SK-N-SH treated with all-trans-retinoic acid at 6 μM for 48 hours (cell line): ENCODE results near the gene LONP2.
A peak's percentile ranks its signal among the peaks of the same experiment; 100 is the strongest.

ENCODE experiments used
- ATAC-seq: fragments of 200-7000 bp; cut with Tn5 transposase; 3 replicates; pipeline ENCODE4 v1.9.1; 2020; ENCODE audit warnings: mild to moderate bottlenecking, moderate library complexity
- ARNTL ChIP-seq: fragments of 450-650 bp; formaldehyde crosslinking; IDR thresholded peaks from 2 replicates; pipeline ENCODE4 v1.5.0; 2020; ENCODE audit warnings: low read depth, mild to moderate bottlenecking, moderate library complexity, borderline replicate concordance
- BACH2 ChIP-seq: fragments of 250-450 bp; sonication (Bioruptor Pico); IDR thresholded peaks from 2 replicates; pipeline ENCODE4 v1.9.0; 2021; ENCODE audit warnings: mild to moderate bottlenecking, borderline replicate concordance
- CSDC2 ChIP-seq: fragments of 250-450 bp; sonication (Bioruptor Pico); IDR thresholded peaks from 2 replicates; pipeline ENCODE4 v1.5.0; 2020; ENCODE audit warnings: mild to moderate bottlenecking, moderate library complexity
- ESRRG ChIP-seq: fragments of 250-450 bp; sonication (Bioruptor Pico); IDR thresholded peaks from 2 replicates; pipeline ENCODE4 v1.6.1; 2021; ENCODE audit warnings: mild to moderate bottlenecking
- GLIS3 ChIP-seq: fragments of 250-450 bp; sonication (Bioruptor Pico); IDR thresholded peaks from 2 replicates; pipeline ENCODE4 v1.5.0; 2020; ENCODE audit warnings: mild to moderate bottlenecking, moderate library complexity
- ISL1 ChIP-seq: fragments of 250-450 bp; sonication (Bioruptor Pico); IDR thresholded peaks from 2 replicates; pipeline ENCODE4 v2.1.2; 2022; ENCODE audit warnings: mild to moderate bottlenecking, moderate library complexity
- OSR1 ChIP-seq: fragments of 250-450 bp; sonication (Bioruptor Pico); IDR thresholded peaks from 2 replicates; pipeline ENCODE4 v1.8.0; 2022; ENCODE audit warnings: moderate library complexity, mild to moderate bottlenecking, inconsistent platforms
- PPARA ChIP-seq: fragments of 250-450 bp; sonication (Bioruptor Pico); IDR thresholded peaks from 2 replicates; pipeline ENCODE4 v1.5.0; 2020; ENCODE audit warnings: mild to moderate bottlenecking, borderline replicate concordance
- RARB ChIP-seq: fragments of 250-450 bp; sonication (Bioruptor Pico); IDR thresholded peaks from 2 replicates; pipeline ENCODE4 v1.8.0; 2021; ENCODE audit warnings: mild to moderate bottlenecking, moderate library complexity
- SNAI2 ChIP-seq: fragments of 250-450 bp; sonication (Bioruptor Pico); IDR thresholded peaks from 2 replicates; pipeline ENCODE4 v1.5.0; 2020; ENCODE audit warnings: mild to moderate bottlenecking, moderate library complexity
- TCF4 ChIP-seq: fragments of 250-450 bp; sonication (Bioruptor Pico); IDR thresholded peaks from 2 replicates; pipeline ENCODE4 v1.8.0; 2021; ENCODE audit warnings: mild to moderate bottlenecking, moderate library complexity, borderline replicate concordance
- TOX ChIP-seq: fragments of 250-450 bp; sonication (Bioruptor Pico); IDR thresholded peaks from 2 replicates; pipeline ENCODE4 v1.8.0; 2021; ENCODE audit warnings: mild to moderate bottlenecking, moderate library complexity, borderline replicate concordance
- ZC3H10 ChIP-seq: fragments of 250-450 bp; sonication (Bioruptor Pico); IDR thresholded peaks from 2 replicates; pipeline ENCODE4 v1.5.1; 2021; ENCODE audit warnings: mild to moderate bottlenecking, moderate library complexity
- ZFP3 ChIP-seq: fragments of 250-450 bp; sonication (Bioruptor Pico); IDR thresholded peaks from 2 replicates; pipeline ENCODE4 v1.5.0; 2020; ENCODE audit warnings: mild to moderate bottlenecking, moderate library complexity
- ZFP30 ChIP-seq: fragments of 450-650 bp; formaldehyde crosslinking; IDR thresholded peaks from 2 replicates; pipeline ENCODE4 v1.5.0; 2022; ENCODE audit warnings: mild to moderate bottlenecking, moderate library complexity
- ZNF565 ChIP-seq: fragments of 450-650 bp; formaldehyde crosslinking; conservative IDR thresholded peaks from 2 replicates; pipeline ENCODE4 v1.5.0; 2020; ENCODE audit warnings: low read depth, mild to moderate bottlenecking, moderate library complexity
- ZNF70 ChIP-seq: fragments of 450-650 bp; formaldehyde crosslinking; IDR thresholded peaks from 2 replicates; pipeline ENCODE4 v1.5.0; 2020; ENCODE audit warnings: mild to moderate bottlenecking, moderate library complexity
- TF ChIP-seq, protein P1 (sequence below): fragments of 250-450 bp; sonication (Bioruptor Pico); IDR thresholded peaks from 2 replicates; pipeline ENCODE4 v1.5.1; 2021; ENCODE audit warnings: mild to moderate bottlenecking, moderate library complexity
- TF ChIP-seq, protein P2 (sequence below): fragments of 250-450 bp; sonication (Bioruptor Pico); IDR thresholded peaks from 2 replicates; pipeline ENCODE4 v1.5.0; 2020; ENCODE audit warnings: mild to moderate bottlenecking, moderate library complexity
- TF ChIP-seq, protein P3 (sequence below): fragments of 250-450 bp; sonication (Bioruptor Pico); IDR thresholded peaks from 2 replicates; pipeline ENCODE4 v1.5.1; 2020; ENCODE audit warnings: low read depth, mild to moderate bottlenecking, moderate library complexity
- TF ChIP-seq, protein P4 (sequence below): fragments of 250-450 bp; sonication (Bioruptor Pico); IDR thresholded peaks from 2 replicates; pipeline ENCODE4 v1.8.0; 2020; ENCODE audit warnings: mild to moderate bottlenecking, moderate library complexity, borderline replicate concordance

The LONP2 gene

DNA sequence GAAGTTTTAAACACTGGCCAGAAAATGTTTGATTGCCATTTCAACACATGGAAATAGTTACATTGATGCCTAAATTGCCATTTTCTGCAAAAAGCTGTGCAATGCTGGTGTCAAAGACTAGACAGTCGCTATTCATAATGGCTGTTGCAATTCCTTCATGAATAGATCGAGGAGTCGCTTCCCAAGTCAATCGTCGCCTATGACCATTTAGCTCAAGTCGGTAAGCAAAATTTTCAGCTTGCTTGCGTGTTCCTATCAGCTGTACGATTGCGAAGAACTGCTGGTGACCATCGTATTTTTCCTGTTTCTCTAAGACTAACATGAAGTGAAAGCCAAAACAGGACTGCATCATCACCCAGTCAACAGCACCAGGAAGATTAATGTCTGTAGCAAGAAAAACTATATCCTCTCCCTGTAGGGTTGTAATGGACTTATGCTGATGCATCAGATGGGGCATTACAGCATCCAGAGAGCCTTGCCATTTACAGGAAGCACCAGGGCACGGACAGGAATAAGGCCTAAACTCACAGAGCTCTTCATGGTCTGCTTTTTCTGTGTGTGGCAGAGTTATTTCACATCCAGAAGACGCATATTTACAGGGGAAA is 117.5 kb downstream of the LONP2 start:
- no peak for ATAC-seq
- no peak for TF ChIP-seq GLIS3

DNA sequence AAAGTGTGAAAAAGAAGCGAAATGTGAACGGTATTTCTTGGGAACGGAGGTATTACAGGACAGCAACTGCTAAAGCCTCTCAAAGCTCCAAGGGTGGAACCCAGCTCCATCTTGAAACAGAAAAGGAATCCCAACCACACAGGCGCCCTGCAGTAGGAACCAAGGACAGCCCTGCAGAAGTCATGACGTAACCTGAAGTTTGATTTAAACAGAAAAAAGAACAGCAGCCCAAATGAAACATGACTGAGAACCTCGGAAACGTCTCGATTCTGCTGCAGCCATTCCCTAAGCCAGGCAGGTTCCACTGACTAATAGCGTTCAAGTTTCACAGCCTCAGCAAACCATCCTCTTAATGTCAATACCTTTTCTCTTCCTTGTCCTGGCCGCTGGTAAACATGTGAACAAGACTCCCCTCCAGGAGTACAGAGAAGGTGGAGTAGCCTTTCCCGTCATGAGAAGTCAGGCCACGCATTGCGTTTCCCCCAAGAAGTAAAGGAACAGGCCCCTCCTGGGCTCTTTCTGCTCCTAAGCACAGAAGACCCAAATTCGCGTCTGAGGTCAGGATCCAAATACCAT is 121.0 kb downstream of the LONP2 start:
- no peak for ATAC-seq
- no peak for TF ChIP-seq ZNF70
- no peak for TF ChIP-seq TOX (CRISPR knock-in tag)
- no peak for TF ChIP-seq PPARA (CRISPR knock-in tag)
- TF ChIP-seq TCF4 (CRISPR knock-in tag), result no peak
- no peak for TF ChIP-seq BACH2
- TF ChIP-seq ARNTL, result no peak
- TF ChIP-seq, protein P1, sequence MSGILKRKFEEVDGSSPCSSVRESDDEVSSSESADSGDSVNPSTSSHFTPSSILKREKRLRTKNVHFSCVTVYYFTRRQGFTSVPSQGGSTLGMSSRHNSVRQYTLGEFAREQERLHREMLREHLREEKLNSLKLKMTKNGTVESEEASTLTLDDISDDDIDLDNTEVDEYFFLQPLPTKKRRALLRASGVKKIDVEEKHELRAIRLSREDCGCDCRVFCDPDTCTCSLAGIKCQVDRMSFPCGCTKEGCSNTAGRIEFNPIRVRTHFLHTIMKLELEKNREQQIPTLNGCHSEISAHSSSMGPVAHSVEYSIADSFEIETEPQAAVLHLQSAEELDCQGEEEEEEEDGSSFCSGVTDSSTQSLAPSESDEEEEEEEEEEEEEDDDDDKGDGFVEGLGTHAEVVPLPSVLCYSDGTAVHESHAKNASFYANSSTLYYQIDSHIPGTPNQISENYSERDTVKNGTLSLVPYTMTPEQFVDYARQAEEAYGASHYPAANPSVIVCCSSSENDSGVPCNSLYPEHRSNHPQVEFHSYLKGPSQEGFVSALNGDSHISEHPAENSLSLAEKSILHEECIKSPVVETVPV (CRISPR knock-in tag), result no peak
- TF ChIP-seq, protein P2, sequence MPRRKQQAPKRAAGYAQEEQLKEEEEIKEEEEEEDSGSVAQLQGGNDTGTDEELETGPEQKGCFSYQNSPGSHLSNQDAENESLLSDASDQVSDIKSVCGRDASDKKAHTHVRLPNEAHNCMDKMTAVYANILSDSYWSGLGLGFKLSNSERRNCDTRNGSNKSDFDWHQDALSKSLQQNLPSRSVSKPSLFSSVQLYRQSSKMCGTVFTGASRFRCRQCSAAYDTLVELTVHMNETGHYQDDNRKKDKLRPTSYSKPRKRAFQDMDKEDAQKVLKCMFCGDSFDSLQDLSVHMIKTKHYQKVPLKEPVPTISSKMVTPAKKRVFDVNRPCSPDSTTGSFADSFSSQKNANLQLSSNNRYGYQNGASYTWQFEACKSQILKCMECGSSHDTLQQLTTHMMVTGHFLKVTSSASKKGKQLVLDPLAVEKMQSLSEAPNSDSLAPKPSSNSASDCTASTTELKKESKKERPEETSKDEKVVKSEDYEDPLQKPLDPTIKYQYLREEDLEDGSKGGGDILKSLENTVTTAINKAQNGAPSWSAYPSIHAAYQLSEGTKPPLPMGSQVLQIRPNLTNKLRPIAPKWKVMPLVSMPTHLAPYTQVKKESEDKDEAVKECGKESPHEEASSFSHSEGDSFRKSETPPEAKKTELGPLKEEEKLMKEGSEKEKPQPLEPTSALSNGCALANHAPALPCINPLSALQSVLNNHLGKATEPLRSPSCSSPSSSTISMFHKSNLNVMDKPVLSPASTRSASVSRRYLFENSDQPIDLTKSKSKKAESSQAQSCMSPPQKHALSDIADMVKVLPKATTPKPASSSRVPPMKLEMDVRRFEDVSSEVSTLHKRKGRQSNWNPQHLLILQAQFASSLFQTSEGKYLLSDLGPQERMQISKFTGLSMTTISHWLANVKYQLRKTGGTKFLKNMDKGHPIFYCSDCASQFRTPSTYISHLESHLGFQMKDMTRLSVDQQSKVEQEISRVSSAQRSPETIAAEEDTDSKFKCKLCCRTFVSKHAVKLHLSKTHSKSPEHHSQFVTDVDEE (CRISPR knock-in tag), result no peak
- TF ChIP-seq ISL1 (CRISPR knock-in tag), result no peak
- no peak for TF ChIP-seq ZNF565
- TF ChIP-seq RARB (CRISPR knock-in tag), result no peak
- TF ChIP-seq, all 23 proteins: peak for 0

DNA sequence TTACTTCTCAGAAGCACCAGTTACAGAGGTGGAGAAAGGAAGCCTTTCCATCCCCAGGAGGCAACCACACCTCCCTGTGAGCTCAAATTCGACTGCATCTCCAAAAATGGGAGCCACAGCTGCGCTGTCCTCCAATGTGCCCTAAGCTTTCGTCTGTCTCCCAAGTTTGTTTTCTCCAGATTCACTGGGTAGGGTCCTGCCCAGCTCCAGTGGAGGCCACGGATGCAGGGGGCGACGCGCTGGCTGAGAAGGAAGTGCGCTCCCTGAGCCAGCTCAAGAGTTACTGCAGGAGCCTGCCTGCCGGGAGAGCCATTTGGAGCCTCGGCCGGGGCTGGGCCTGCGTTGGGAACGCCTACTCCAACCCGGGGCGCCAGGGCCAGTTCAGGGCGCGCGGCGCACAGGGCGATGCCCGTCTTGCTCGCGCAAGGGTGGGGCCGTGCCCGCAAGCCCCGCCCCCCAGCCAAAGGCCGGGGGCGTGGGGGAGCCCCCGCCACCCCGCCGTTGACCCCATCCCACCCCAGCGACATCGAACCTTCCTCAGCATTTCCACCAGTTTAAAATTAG is 121.6 kb downstream of the LONP2 start:
- peak; percentile 99 for ATAC-seq
- no peak for TF ChIP-seq ZNF565

DNA sequence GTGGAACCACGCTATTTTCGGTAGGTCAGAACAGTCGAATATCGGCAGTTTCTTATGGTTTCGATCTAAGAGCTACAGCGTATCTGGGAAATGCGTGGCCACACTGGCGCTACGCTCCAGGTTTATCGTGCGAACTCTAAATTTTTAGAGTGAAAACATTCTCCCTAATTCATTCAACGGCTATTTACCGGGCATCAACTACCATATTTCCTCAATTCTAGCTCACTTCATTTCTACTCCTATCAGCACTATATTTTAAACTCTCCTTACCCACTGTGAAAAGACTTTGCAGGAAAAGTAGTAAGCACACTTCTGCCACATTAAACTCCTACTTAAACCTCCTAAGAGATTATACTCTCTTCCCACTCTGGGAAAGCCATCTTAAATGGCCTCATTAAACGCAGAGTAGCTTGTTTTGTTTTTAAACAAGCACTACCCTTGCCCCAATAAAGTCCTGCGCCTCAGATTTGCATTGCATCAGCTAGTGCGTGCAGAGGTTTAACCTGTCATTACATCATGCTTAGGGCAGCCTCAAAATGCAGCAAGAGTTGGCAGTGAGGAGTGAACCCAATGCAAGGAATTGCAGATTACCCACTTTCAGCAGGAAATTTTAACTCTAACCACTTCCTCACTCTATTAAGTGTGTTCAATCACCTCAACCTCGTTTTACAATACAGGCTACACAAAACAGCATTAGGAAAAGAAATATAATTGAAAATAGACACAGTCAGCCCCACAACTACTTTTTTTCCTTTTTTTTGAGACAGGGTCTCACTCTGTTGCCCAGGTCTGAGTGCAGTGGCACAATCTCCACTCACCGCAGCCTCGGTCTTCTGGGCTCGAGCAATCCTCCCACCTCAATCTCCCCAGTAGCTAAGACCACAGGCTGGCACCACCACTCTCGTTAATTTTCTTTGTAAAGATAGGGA is 122.3 kb downstream of the LONP2 start:
- TF ChIP-seq ZFP3, result peak; percentile 91
- TF ChIP-seq PPARA (CRISPR knock-in tag), result no peak
- TF ChIP-seq BACH2, result no peak
- TF ChIP-seq ZNF565, result no peak

DNA sequence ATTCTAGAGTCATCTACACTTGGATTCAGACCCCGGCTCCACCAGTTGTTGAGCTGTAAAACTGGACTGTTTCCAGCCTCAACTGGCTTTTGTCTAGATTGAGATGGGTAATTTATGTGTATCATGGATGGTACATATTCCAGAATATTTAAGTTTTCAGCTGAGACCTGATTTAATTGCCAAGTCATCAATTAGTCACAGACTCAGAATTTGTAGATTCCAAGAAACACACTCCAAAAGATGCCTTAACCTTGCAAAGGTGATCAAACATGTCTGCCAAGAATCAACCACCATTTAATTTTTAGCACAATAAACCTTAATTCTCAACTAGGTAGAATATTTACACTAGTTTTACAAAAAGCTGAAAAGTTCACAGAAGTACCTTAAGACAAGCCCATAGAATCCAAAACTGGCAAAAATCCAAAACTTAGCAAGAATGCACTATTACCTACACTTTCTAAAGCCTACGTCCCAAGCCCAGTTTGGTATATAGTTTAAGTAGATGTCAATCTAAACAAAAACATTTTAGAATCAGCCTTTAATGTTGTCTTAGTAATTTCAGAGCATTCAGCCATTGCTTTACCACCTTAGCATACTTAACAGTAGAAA is 123.4 kb downstream of the LONP2 start:
- TF ChIP-seq ZNF565, result no peak
- TF ChIP-seq ESRRG (CRISPR knock-in tag), result no peak
- no peak for TF ChIP-seq SNAI2 (CRISPR knock-in tag)
- TF ChIP-seq ISL1 (CRISPR knock-in tag), result no peak
- TF ChIP-seq GLIS3, result no peak
- no peak for TF ChIP-seq TCF4 (CRISPR knock-in tag)
- no peak for TF ChIP-seq OSR1 (CRISPR knock-in tag)
- TF ChIP-seq TOX (CRISPR knock-in tag), result no peak
- no peak for TF ChIP-seq CSDC2 (CRISPR knock-in tag)
- TF ChIP-seq ZFP3, result no peak
- TF ChIP-seq, protein P3, sequence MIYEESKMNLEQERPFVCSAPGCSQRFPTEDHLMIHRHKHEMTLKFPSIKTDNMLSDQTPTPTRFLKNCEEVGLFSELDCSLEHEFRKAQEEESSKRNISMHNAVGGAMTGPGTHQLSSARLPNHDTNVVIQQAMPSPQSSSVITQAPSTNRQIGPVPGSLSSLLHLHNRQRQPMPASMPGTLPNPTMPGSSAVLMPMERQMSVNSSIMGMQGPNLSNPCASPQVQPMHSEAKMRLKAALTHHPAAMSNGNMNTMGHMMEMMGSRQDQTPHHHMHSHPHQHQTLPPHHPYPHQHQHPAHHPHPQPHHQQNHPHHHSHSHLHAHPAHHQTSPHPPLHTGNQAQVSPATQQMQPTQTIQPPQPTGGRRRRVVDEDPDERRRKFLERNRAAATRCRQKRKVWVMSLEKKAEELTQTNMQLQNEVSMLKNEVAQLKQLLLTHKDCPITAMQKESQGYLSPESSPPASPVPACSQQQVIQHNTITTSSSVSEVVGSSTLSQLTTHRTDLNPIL (CRISPR knock-in tag), result no peak
- TF ChIP-seq, protein P2 (CRISPR knock-in tag), result no peak
- TF ChIP-seq ZNF70, result no peak
- TF ChIP-seq, protein P4, sequence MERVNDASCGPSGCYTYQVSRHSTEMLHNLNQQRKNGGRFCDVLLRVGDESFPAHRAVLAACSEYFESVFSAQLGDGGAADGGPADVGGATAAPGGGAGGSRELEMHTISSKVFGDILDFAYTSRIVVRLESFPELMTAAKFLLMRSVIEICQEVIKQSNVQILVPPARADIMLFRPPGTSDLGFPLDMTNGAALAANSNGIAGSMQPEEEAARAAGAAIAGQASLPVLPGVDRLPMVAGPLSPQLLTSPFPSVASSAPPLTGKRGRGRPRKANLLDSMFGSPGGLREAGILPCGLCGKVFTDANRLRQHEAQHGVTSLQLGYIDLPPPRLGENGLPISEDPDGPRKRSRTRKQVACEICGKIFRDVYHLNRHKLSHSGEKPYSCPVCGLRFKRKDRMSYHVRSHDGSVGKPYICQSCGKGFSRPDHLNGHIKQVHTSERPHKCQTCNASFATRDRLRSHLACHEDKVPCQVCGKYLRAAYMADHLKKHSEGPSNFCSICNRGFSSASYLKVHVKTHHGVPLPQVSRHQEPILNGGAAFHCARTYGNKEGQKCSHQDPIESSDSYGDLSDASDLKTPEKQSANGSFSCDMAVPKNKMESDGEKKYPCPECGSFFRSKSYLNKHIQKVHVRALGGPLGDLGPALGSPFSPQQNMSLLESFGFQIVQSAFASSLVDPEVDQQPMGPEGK, result no peak
- TF ChIP-seq ZC3H10 (CRISPR knock-in tag), result no peak
- no peak for TF ChIP-seq ARNTL
- no peak for TF ChIP-seq ZFP30 (CRISPR knock-in tag)
- TF ChIP-seq BACH2, result no peak
- ATAC-seq, result no peak

More for the DNA sequence above, 122.3 kb downstream of the LONP2 start:
- peak; percentile 74 for ATAC-seq
